GM18867 (cell line): ENCODE data around the gene CHMP4A.
"Not testable (repeated sequence)": the region's sequence is repeated elsewhere in the genome, so short reads cannot be mapped to it uniquely, and the experiment has no call there.

Source experiments
- ATAC-seq: cut with Tn5 transposase; IDR thresholded peaks from one replicate; pipeline ENCODE4 v1.9.1; 2021; ENCODE audit warnings: mild to moderate bottlenecking, moderate library complexity; ENCODE audit not compliant: unreplicated experiment

CHMP4A gene

GRCh38 chr14:24247422-24247821 is 34.1 kb upstream of the CHMP4A start:
- no peak for ATAC-seq

GRCh38 chr14:24246765-24247212 is 33.5 kb upstream of the CHMP4A start:
- peak; percentile 29 for ATAC-seq

GRCh38 chr14:24245350-24245749 is 32.1 kb upstream of the CHMP4A start:
- ATAC-seq: not testable (repeated sequence)

GRCh38 chr14:24243336-24243836 is 30.1 kb upstream of the CHMP4A start:
- ATAC-seq: no peak

GRCh38 chr14:24241829-24242443 is 28.6 kb upstream of the CHMP4A start:
- peak; percentile 81 for ATAC-seq

- no peak for ATAC-seq
Measured at GRCh38 chr14:24240110-24240918, 27.0 kb upstream of the CHMP4A start.

- ATAC-seq: no peak
Measured at GRCh38 chr14:24238527-24239037, 25.3 kb upstream of the CHMP4A start.

- no peak for ATAC-seq
Measured at GRCh38 chr14:24238123-24238522, 24.8 kb upstream of the CHMP4A start.

GRCh38 chr14:24237463-24237955 is 24.2 kb upstream of the CHMP4A start:
- no peak for ATAC-seq

- no peak for ATAC-seq
Measured at GRCh38 chr14:24236689-24237462, 23.6 kb upstream of the CHMP4A start.

GRCh38 chr14:24235804-24236688 is 22.8 kb upstream of the CHMP4A start:
- ATAC-seq: no peak

GRCh38 chr14:24234095-24235005 is 21.1 kb upstream of the CHMP4A start:
- no peak for ATAC-seq

GRCh38 chr14:24233538-24233866 is 20.2 kb upstream of the CHMP4A start:
- no peak for ATAC-seq

GRCh38 chr14:24232645-24233537 is 19.6 kb upstream of the CHMP4A start, which contains the start of gene GMPR2:
GMPR2 (plus strand) TSS chr14:24232929; CDS start chr14:24233254, 325 bp downstream.
- peak; percentile 53 for ATAC-seq

- ATAC-seq: peak; percentile 72
Measured at GRCh38 chr14:24232121-24232644, 18.9 kb upstream of the CHMP4A start, which contains the start of gene NEDD8. NEDD8 (minus strand) TSS chr14:24232367; CDS start chr14:24232267, 100 bp downstream.

GRCh38 chr14:24231263-24232120 is 18.2 kb upstream of the CHMP4A start:
- peak; percentile 18 for ATAC-seq

GRCh38 chr14:24228902-24229301 is 15.6 kb upstream of the CHMP4A start:
- no peak for ATAC-seq
